Measurements from ENCODE around the gene ARHGAP32. TPM values are rescaled to one million over a fixed set of nuclear protein-coding genes. Genes with fewer than 3 reads are reported as not detected.

Gene ARHGAP32
- total and polyA plus RNA-seq, 11 donors = 2.1 to 9.5 (median 4.8) TPM

- DNase-seq (no peak), ATAC-seq (no peak)
- H3K4me1 ChIP-seq = no peaks in the 10 kb centered on the region
Measured at GRCh38 chr11:129236850-129237249, 44.7 kb upstream of the ARHGAP32 start.

GRCh38 chr11:129234978-129235377, 42.9 kb upstream of the ARHGAP32 start:
- DNase-seq = no peak
- peaks cover 0 to 5% (median 0%) of the 10 kb centered on the region in 12 donors for H3K9me3 ChIP-seq
- H3K27me3 ChIP-seq = no peaks in the 10 kb centered on the region
- TF ChIP-seq POLR2A (IDR thresholded peaks at IDR 0.05) (no peak), CTCF (IDR thresholded peaks at IDR 0.05) (no peak)
- H3K4me3 ChIP-seq = no peak overlapping the region
- no peak overlapping the region for H3K27ac ChIP-seq
- intact Hi-C loops (cut with DNase I) = loop anchor here in 3 of 10 donors (5.0 kb wide), 2 partner anchors 87 to 97 kb away; no protein-coding TSS in a partner anchor
- no peaks in the 10 kb centered on the region for H3K4me1 ChIP-seq
- H3K36me3 ChIP-seq = peaks cover 0 to 3% (median 0%) of the 10 kb centered on the region in 9 donors
- no peak for ATAC-seq
- 89 to 98% (median 96%) methylated on average over 5 of the region's 5 CpGs for WGBS, 4 donors

More at GRCh38 chr11:129236850-129237249, 44.7 kb upstream of the ARHGAP32 start:
- Histone ChIP-seq H3K27me3 (no peaks in the 10 kb centered on the region), H3K27ac (no peak overlapping the region), H3K4me3 (no peak overlapping the region), H3K36me3 (peaks cover 0 to 3% (median 0%) of the 10 kb centered on the region in 9 donors), H3K9me3 (peaks cover 0 to 5% (median 0%) of the 10 kb centered on the region in 12 donors)
- intact Hi-C loops (cut with DNase I) = loop anchor here in 2 of 10 donors (5.0 kb wide), 2 partner anchors 85 to 95 kb away; no protein-coding TSS in a partner anchor
- TF ChIP-seq CTCF (IDR thresholded peaks at IDR 0.05) = no peak
- no peak for TF ChIP-seq POLR2A (IDR thresholded peaks at IDR 0.05)
- WGBS, 4 donors = 95 to 100% (median 96%) methylated on average over 1 of the region's 1 CpG

- WGBS, 4 donors = 72 to 77% (median 75%) methylated on average over 6 of the region's 6 CpGs
- H3K27me3 ChIP-seq = no peaks in the 10 kb centered on the region
- H3K36me3 ChIP-seq = no peaks in the 10 kb centered on the region
- peaks cover 0 to 36% (median 20%) of the 10 kb centered on the region in 12 donors for H3K9me3 ChIP-seq
- no peak for DNase-seq
- H3K4me1 ChIP-seq = no peaks in the 10 kb centered on the region
- no peak for ATAC-seq
- intact Hi-C loops (cut with DNase I) = loop anchor here in 2 of 10 donors (2.0 to 5.0 kb wide), 2 partner anchors 101 to 102 kb away; no protein-coding TSS in a partner anchor
- no peak overlapping the region for H3K4me3 ChIP-seq
- no peak for TF ChIP-seq POLR2A (IDR thresholded peaks at IDR 0.05)
- TF ChIP-seq CTCF (IDR thresholded peaks at IDR 0.05) = peak in 8 of 12 donors; percentile 4 to 30 (median 18)
- H3K27ac ChIP-seq = no peak overlapping the region
Measured at GRCh38 chr11:129230006-129230405, 37.9 kb upstream of the ARHGAP32 start.

GRCh38 chr11:129226207-129226798, 34.2 kb upstream of the ARHGAP32 start:
- 97 to 99% (median 97%) methylated on average over 2 of the region's 2 CpGs for WGBS, 4 donors
- TF ChIP-seq POLR2A (IDR thresholded peaks at IDR 0.05) (no peak), CTCF (IDR thresholded peaks at IDR 0.05) (no peak)
- Histone ChIP-seq H3K27me3 (no peaks in the 10 kb centered on the region), H3K36me3 (no peaks in the 10 kb centered on the region), H3K4me3 (no peak overlapping the region), H3K4me1 (peaks cover 0 to 4% (median 0%) of the 10 kb centered on the region in 12 donors), H3K9me3 (peaks cover 0 to 33% (median 20%) of the 10 kb centered on the region in 12 donors), H3K27ac (no peak overlapping the region)
- DNase-seq = no peak
- ATAC-seq = no peak
- intact Hi-C loops (cut with DNase I) = loop anchor here in 2 of 10 donors (5.0 to 10.0 kb wide), 2 partner anchors 106 to 108 kb away; no protein-coding TSS in a partner anchor

Measured in heart left ventricle (tissue), 16 donors.